HCT116 (cell line): ENCODE results near the gene ZNF358. TPM values are rescaled to one million over a fixed set of nuclear protein-coding genes. Genes with fewer than 3 reads are reported as not detected.

ENCODE experiments used
- ATAC-seq: fragments of 200-7000 bp; cut with Tn5 transposase; 2 replicates; pipeline ENCODE4 v1.9.1; 2020; ENCODE audit warnings: mild to moderate bottlenecking, moderate library complexity
- BruUV-seq: library from RNA; stranded (reverse); fragments of 400-500 nt; replicated peaks from 2 replicates; lab custom pipeline; 2021; lab: Mats Ljungman, UMichigan
- CTCF ChIA-PET: fragments of 300-600 bp; sonication (Branson Sonifier 250); formaldehyde crosslinking; loops from one replicate; lab custom pipeline; 2021; ENCODE audit warnings: antibody characterized with exemption; lab: Charles Lee
- POLR2A ChIA-PET: fragments of 300-600, 350-600 bp; sonication (Branson Sonifier 250); formaldehyde crosslinking; loops from one replicate; lab custom pipeline; 2021; ENCODE audit warnings: antibody characterized with exemption; lab: Charles Lee
- RAD21 ChIA-PET, 2 experiments: fragments of 300-600 bp; sonication (Branson Sonifier 250); formaldehyde crosslinking; loops; one replicate each; lab custom pipeline; 2023; ENCODE audit warnings: low total read pairs in 2 of 2; ENCODE audit not compliant: uncharacterized antibody in 2 of 2, unreplicated experiment in 2 of 2, low non-redundant PET in 1 of 2; lab: Charles Lee
- DNase-seq: peaks from one replicate; pipeline ENCODE4 v3.0.0-alpha.2; 2010; ENCODE audit warnings: low read depth, low spot score
- H2AFZ ChIP-seq: fragments of 200-600 bp; shearing (Covaris generic), sonication (generic); 2 replicates; pipeline ENCODE4 v1.6.1; 2017; ENCODE audit warnings: low read depth, mixed run types, mixed read lengths, antibody characterized with exemption, low read length; ENCODE audit not compliant: poor library complexity, severe bottlenecking
- H3K27ac ChIP-seq: 2 replicates; pipeline ENCODE4 v1.5.1; 2012; ENCODE audit warnings: low read depth, low read length
- H3K27me3 ChIP-seq: fragments of 200-600 bp; sonication (generic); 2 replicates; pipeline ENCODE4 v1.6.1; 2016; ENCODE audit warnings: mixed run types, low read length, mixed read lengths; ENCODE audit not compliant: insufficient read depth
- H3K36me3 ChIP-seq, 2 experiments: fragments of 200-500 bp in 1 of 2; fragments of 200-600 bp in 1 of 2; sonication (Bioruptor generic) in 1 of 2; sonication (generic) in 1 of 2; 2 replicates each; pipeline versions ENCODE4 v1.5.1 to v1.6.1; 2014 to 2016; ENCODE audit warnings: low read length in 2 of 2, inconsistent platforms in 1 of 2, mixed read lengths in 1 of 2, mixed run types in 1 of 2; ENCODE audit not compliant: insufficient read depth in 2 of 2, control insufficient read depth in 1 of 2
- H3K4me1 ChIP-seq, 2 experiments: fragments of 200-600 bp in 1 of 2; sonication (generic) in 1 of 2; 2 replicates each; pipeline versions ENCODE4 v1.5.1 to v1.6.1; 2012 to 2017; ENCODE audit warnings: low read length in 2 of 2, inconsistent platforms in 1 of 2, mild to moderate bottlenecking in 1 of 2, mixed read lengths in 1 of 2, mixed run types in 1 of 2, moderate library complexity in 1 of 2; ENCODE audit not compliant: insufficient read depth in 2 of 2, control insufficient read depth in 1 of 2
- H3K4me2 ChIP-seq: fragments of 200-600 bp; sonication (generic); 2 replicates; pipeline ENCODE4 v1.6.1; 2017; ENCODE audit warnings: mixed run types, low read length, mixed read lengths
- H3K4me3 ChIP-seq, 2 experiments: fragments of 200-600 bp in 1 of 2; sonication (generic) in 1 of 2; replicated peaks in 1 of 2; 2 replicates each; pipeline ENCODE4 v1.5.1; 2011 to 2016; ENCODE audit warnings: low read length in 2 of 2, control low read depth in 1 of 2, low read depth in 1 of 2, mild to moderate bottlenecking in 1 of 2, mixed read lengths in 1 of 2, mixed run types in 1 of 2
- H3K79me2 ChIP-seq: fragments of 200-600 bp; sonication (generic); 2 replicates; pipeline ENCODE4 v1.6.1; 2017; ENCODE audit warnings: mild to moderate bottlenecking, mixed run types, low read length, moderate library complexity, mixed read lengths; ENCODE audit not compliant: insufficient read depth
- H3K9ac ChIP-seq: fragments of 200-600 bp; sonication (generic); 2 replicates; pipeline ENCODE4 v1.6.1; 2016; ENCODE audit warnings: low read length, mixed read lengths
- H3K9me2 ChIP-seq: fragments of 200-600 bp; sonication (generic), shearing (Covaris generic); 2 replicates; pipeline ENCODE4 v1.6.1; 2017; ENCODE audit warnings: mixed run types, mild to moderate bottlenecking, moderate library complexity; ENCODE audit not compliant: insufficient read depth
- H3K9me3 ChIP-seq, 2 experiments: fragments of 200-500 bp in 1 of 2; fragments of 200-600 bp in 1 of 2; sonication (Bioruptor generic) in 1 of 2; sonication (generic) in 1 of 2; 2 replicates each; pipeline ENCODE4 v1.6.1; 2014 to 2017; ENCODE audit warnings: low read length in 2 of 2, mixed read lengths in 2 of 2, inconsistent platforms in 1 of 2, low read depth in 1 of 2, mild to moderate bottlenecking in 1 of 2, mixed run types in 1 of 2, moderate library complexity in 1 of 2; ENCODE audit not compliant: control insufficient read depth in 1 of 2, insufficient read depth in 1 of 2
- H4K20me1 ChIP-seq: fragments of 200-600 bp; sonication (generic), shearing (Covaris generic); 2 replicates; pipeline ENCODE4 v1.6.1; 2017; ENCODE audit warnings: mixed run types, mild to moderate bottlenecking, moderate library complexity; ENCODE audit not compliant: insufficient read depth
- EZH2 ChIP-seq: fragments of 200-600 bp; sonication (generic); IDR thresholded peaks from 2 replicates; pipeline ENCODE4 v1.6.1; 2017; ENCODE audit warnings: antibody characterized with exemption, mixed run types
- EZH2phosphoT487 ChIP-seq: fragments of 200-600 bp; IDR thresholded peaks from 2 replicates; pipeline ENCODE4 v1.6.1; 2018; ENCODE audit warnings: antibody characterized with exemption, borderline replicate concordance
- FOSL1 ChIP-seq: IDR thresholded peaks from 2 replicates; pipeline ENCODE4 v1.6.1; 2012; ENCODE audit warnings: low read depth
- POLR2AphosphoS5 ChIP-seq: IDR thresholded peaks from 2 replicates; pipeline ENCODE4 v1.6.1; 2011; ENCODE audit warnings: mild to moderate bottlenecking, low read depth, low read length, moderate library complexity
- RAD21 ChIP-seq: IDR thresholded peaks from 2 replicates; pipeline ENCODE4 v1.6.1; 2012; ENCODE audit warnings: low read depth, mild to moderate bottlenecking
- REST ChIP-seq: IDR thresholded peaks from 2 replicates; pipeline ENCODE4 v1.6.1; 2012; ENCODE audit warnings: low read depth
- SP1 ChIP-seq: IDR thresholded peaks from 2 replicates; pipeline ENCODE4 v1.6.1; 2012; ENCODE audit warnings: low read depth
- TCF7L2 ChIP-seq: IDR thresholded peaks from 2 replicates; pipeline ENCODE4 v1.7.0; 2011; ENCODE audit warnings: borderline replicate concordance, inconsistent platforms; ENCODE audit not compliant: insufficient read depth, insufficient read length; ENCODE audit errors: extremely low read depth
- YY1 ChIP-seq: IDR thresholded peaks from 2 replicates; pipeline ENCODE4 v1.6.1; 2011; ENCODE audit warnings: low read length, low read depth, moderate library complexity, mild to moderate bottlenecking; ENCODE audit not compliant: insufficient replicate concordance; ENCODE audit errors: extremely low read depth
- ZFX ChIP-seq: fragments of 450-650 bp; IDR thresholded peaks from 2 replicates; pipeline ENCODE4 v1.6.1; 2017
- intact Hi-C: fragments of 100-400 bp; cut with micrococcal nuclease; formaldehyde crosslinking; loops from 2 replicates; pipeline ENCODE4 v1.10.0; 2022
- total RNA-seq: library from RNA; stranded (reverse); gene quantifications from one replicate; pipeline ENCODE4 v1.2.1, GENCODE V29; 2021; ENCODE audit not compliant: unreplicated experiment
- TF ChIP-seq, protein P1 (sequence below): IDR thresholded peaks from 2 replicates; pipeline ENCODE4 v1.6.1; 2011; ENCODE audit warnings: mild to moderate bottlenecking, low read length, moderate library complexity; ENCODE audit not compliant: insufficient replicate concordance; ENCODE audit errors: extremely low read depth

ZNF358 gene
- total RNA-seq, 1 experiment from 2014 or later, result 20.7 TPM

DNA sequence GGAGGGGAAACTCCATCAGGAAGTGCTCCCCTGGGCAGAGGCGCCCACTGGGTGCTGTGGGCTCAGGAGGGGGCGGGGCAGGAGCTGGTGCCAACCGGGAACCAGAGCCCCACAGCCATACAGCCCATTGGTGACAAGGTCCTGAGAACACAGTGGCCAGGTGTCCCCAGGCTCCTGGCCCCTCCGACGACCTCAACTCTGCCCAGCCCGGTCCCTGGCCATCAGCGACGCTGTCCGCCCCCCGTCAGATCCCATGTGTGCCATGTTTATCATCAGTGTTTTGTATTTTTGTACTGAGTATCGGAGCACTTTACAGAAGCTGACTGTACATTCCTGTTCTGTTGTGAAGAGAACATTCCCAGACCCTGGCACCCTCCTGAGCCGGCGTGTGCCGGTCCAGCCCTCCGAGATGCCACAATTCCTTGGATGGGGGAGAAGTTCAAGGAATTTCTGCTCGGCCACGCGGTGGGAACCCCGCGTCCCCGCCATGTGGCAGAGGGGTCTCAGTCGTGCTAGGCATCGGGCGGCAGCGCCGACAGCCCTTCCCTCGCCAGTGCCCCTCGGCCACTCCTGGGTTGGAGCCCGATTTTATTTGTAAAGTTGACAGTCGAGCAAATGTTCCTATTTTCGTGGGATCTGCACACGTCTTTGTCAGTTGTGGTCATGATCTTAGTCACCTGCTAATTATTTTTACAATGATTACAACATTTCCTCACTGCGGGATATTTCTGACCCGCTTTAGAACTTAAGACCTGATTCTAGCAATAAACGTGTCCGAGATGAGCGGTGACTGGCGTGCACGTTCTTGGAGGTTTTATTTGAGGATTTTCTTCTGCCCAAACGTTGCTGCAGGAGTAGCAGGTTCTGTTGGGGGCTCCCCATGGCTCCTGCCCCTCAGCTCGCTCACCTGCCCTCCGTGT lies 43.9 kb upstream of the ZNF358 start:
- Histone ChIP-seq H3K79me2 (no peaks in the 10 kb centered on the region), H4K20me1 (no peaks in the 10 kb centered on the region), H3K9me3 (no peaks in the 10 kb centered on the region), H3K36me3 (peaks cover 0 to 7% of the 10 kb centered on the region in 2 experiments; a peak in 2 of 4 replicates), H3K9ac (no peak overlapping the region), H3K4me3 (no peak overlapping the region), H3K4me1 (peaks cover 0 to 3% of the 10 kb centered on the region in 2 experiments; a peak in 1 of 4 replicates), H3K27me3 (no peaks in the 10 kb centered on the region), H3K4me2 (no peak overlapping the region), H3K27ac (no peak overlapping the region), H2AFZ (no peak overlapping the region), H3K9me2 (no peaks in the 10 kb centered on the region)
- ChIA-PET CTCF (no interaction called here), RAD21 (no interaction called here), POLR2A (no interaction called here)
- intact Hi-C loops, result no loop called here
- TF ChIP-seq TCF7L2 (no peak), SP1 (no peak), REST (no peak), EZH2 (no peak), ZFX (no peak), RAD21 (no peak), YY1 (no peak), EZH2phosphoT487 (no peak), POLR2AphosphoS5 (no peak), FOSL1 (no peak)
- TF ChIP-seq, protein P1, sequence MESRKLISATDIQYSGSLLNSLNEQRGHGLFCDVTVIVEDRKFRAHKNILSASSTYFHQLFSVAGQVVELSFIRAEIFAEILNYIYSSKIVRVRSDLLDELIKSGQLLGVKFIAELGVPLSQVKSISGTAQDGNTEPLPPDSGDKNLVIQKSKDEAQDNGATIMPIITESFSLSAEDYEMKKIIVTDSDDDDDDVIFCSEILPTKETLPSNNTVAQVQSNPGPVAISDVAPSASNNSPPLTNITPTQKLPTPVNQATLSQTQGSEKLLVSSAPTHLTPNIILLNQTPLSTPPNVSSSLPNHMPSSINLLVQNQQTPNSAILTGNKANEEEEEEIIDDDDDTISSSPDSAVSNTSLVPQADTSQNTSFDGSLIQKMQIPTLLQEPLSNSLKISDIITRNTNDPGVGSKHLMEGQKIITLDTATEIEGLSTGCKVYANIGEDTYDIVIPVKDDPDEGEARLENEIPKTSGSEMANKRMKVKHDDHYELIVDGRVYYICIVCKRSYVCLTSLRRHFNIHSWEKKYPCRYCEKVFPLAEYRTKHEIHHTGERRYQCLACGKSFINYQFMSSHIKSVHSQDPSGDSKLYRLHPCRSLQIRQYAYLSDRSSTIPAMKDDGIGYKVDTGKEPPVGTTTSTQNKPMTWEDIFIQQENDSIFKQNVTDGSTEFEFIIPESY, result no peak
- BruUV-seq, result no TSS peak
- ATAC-seq (no peak), DNase-seq (no peak)
